Islet of Langerhans (tissue), 1 donor: Measurements from ENCODE around the gene BRD3.
"Not testable (repeated sequence)": the region's sequence is repeated elsewhere in the genome, so short reads cannot be mapped to it uniquely, and the experiment has no call there.

Experiments
- FAIRE-seq: peaks from one replicate; lab custom pipeline; 2011; peaks lifted over from hg19 to GRCh38; lab: Jason Lieb, UNC

The BRD3 gene

GRCh38 chr9:133991214-133991921 is 76.5 kb downstream of the BRD3 start:
- no peak for FAIRE-seq

- FAIRE-seq, result no peak
Observed at GRCh38 chr9:133990366-133991213, 77.2 kb downstream of the BRD3 start.

- no peak for FAIRE-seq
Observed at GRCh38 chr9:133989625-133990365, 78.0 kb downstream of the BRD3 start.

- FAIRE-seq, result not testable (repeated sequence)
Observed at GRCh38 chr9:133988771-133989170, 79.1 kb downstream of the BRD3 start.

GRCh38 chr9:133987946-133988665 is 79.7 kb downstream of the BRD3 start:
- FAIRE-seq, result no peak

- no peak for FAIRE-seq
Observed at GRCh38 chr9:133987446-133987788, 80.4 kb downstream of the BRD3 start.

- no peak for FAIRE-seq
Observed at GRCh38 chr9:133986774-133987445, 80.9 kb downstream of the BRD3 start.

- no peak for FAIRE-seq
Observed at GRCh38 chr9:133986061-133986460, 81.8 kb downstream of the BRD3 start.

- no peak for FAIRE-seq
Observed at GRCh38 chr9:133982971-133983720, 84.7 kb downstream of the BRD3 start.

GRCh38 chr9:133981958-133982681 is 85.7 kb downstream of the BRD3 start:
- FAIRE-seq, result no peak

GRCh38 chr9:133981589-133981957 is 86.3 kb downstream of the BRD3 start:
- no peak for FAIRE-seq

- no peak for FAIRE-seq
Observed at GRCh38 chr9:133980864-133981588, 86.8 kb downstream of the BRD3 start.
